Iris pigment epithelial cell (primary cell): Measurements from ENCODE around the gene RGS5.

Source experiments
- DNase-seq: peaks from one replicate; pipeline ENCODE4 v3.0.0-alpha.2; 2011; ENCODE audit warnings: low read depth

RGS5 gene

GRCh38 chr1:163182330-163182949 lies 20.3 kb downstream of the RGS5 start:
- no peak for DNase-seq

DNA sequence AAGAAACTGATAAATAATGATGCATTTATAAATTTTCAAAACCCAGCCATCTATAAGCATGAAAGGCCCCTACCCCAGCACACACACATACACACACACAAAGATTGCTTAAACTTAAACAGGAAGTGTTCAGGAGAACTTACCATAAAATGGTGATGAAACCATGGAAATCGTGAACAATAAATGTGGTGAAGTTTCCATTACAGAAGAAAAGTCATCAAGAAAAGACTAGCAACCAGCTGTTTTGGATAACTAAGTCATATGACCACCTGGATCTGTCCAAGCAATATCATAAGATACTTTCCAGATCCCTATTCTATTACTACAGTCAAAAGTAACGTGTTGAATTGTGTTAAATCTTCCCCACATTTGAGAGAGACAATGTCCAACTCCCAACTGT lies 24.1 kb downstream of the RGS5 start:
- no peak for DNase-seq

- no peak for DNase-seq
These were observed 25.9 kb downstream of the RGS5 start for GRCh38 chr1:163176797-163177196.

DNA sequence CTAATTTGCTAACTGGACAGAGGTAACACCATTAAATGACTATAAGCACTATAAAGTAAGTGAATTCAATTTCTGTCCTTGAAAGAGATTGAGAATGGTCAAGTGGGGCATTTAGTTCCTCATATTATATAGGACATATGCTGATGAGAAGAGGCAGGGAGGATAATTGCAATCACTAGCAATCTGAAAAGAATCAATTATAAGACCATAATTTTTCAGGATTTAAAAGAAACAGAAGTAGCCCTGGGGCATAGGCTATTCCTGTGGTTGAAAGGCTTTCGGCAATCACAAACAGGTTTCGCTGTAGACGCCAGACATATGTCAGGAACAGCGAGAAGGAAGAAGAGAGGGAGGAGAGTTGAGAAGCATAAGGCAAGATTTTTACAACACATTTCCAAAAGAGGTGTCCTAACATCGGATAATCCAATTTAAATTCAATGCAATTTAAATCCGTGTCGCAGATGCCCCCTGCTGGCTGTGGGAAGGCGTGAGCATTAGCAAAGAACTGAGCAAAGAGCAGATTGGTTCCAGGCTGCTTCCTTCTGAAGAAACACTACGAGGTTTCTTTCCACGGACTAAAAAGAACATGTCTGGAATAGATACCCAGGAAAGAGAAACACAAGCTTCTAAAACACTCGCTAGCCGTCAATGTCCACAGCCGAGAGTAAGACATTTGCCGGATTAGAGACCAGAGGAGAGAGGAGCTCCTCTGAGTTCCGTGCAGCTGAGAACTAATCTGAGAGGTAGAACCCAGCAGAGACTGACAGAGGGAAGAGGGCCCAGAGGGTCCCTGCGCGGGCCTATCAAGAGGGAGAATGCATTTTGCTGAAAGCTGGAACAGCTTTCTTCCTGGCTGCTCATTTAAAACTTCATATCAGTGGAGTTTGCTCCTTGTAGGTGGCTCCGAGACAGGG lies 27.9 kb downstream of the RGS5 start:
- peak; percentile 75 for DNase-seq

GRCh38 chr1:163173121-163173520 lies 29.6 kb downstream of the RGS5 start:
- no peak for DNase-seq

DNA sequence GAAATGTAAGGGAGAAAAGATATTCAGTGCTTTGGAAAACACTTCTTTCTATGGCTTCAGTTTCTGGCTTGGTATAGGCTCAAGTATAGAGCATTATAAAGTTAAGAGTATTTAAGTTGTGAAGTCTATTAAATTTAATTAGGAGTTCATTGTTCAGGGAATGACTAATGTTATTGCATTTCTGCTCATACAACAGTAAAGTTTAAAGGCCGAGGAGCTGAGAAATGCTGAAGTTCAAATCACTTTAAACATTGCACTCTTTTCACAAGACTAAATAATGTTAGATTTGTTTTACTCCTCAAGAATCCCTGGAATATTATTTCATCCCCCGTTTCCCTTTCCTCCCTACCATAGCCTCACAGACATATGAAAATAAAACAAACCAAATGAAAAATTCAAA lies 30.1 kb downstream of the RGS5 start:
- no peak for DNase-seq

DNA sequence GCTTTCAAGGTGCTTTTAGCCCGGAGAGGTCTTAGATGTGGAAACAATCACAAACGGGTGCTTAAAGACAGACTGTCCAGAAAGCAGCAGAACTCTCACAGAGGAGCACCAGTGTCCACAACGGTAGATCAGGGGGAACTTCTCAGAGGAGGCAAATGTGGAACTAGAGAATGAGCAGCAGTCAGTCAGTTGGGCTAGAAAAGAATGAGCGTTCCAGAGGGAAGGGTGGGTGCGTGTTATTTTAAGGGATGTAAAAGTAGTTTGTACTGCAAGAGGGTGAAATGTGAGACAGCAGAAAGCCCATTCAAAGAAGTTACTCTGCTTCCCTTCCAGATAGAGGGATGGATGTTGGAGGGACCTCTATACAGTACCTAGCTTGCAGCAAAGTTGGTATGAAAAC lies 30.9 kb downstream of the RGS5 start:
- peak; percentile 45 for DNase-seq

DNA sequence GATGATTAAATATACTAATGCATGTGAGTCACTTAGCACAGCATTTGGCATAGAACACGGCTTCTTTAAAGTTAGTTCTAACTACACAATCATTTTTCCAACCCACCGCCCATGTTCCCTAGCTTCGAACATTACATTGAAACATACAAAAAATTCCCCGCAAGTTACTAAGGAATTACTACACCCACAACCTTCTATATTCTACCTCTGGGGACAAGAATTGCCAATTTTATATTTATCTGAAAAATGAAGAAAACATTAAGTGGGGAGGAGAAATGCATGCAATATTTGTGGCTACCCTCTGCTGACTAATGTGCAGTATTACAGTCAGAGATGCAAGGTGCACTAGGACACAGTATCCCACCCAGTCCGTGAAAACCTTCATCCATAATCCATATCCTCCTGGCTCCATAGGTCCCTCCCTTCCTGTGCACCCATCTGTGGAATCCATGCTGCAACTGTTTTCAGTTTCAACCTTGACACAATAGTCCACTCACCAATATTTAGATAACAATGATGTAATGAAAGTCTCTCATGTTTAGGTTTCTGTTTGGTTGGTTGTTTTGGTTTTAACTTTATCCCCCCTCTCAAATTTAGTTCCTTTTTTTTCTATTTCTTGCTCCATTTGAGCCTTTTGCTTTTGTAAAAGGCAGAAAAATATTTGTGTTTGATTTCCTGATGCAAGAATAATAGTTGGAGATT lies 31.6 kb downstream of the RGS5 start:
- DNase-seq, result peak; percentile 66

DNA sequence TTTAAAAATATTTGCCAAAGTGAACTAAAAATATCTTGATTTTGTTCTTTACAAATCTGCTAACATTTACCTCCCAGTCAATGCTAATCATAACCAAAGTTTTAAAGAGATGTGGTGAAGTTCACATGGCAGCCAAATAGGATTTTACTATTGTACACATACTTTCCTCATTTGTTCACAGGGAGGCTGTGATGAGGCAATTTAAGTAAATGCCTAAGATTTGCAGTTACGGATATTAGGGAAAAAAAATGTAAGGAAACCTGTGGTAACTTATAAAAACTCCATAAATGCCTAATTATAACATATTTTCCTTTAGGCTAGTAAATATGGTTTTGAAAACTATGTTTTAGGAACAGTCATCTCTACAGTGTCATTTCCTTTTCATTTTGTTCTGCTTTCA lies 32.4 kb downstream of the RGS5 start:
- peak; percentile 67 for DNase-seq

GRCh38 chr1:163169553-163169952 lies 33.2 kb downstream of the RGS5 start:
- DNase-seq, result no peak

GRCh38 chr1:163168053-163168452 lies 34.7 kb downstream of the RGS5 start:
- peak; percentile 98 for DNase-seq

- DNase-seq, result peak; percentile 42
These were observed 35.7 kb downstream of the RGS5 start for GRCh38 chr1:163166886-163167555.

DNA sequence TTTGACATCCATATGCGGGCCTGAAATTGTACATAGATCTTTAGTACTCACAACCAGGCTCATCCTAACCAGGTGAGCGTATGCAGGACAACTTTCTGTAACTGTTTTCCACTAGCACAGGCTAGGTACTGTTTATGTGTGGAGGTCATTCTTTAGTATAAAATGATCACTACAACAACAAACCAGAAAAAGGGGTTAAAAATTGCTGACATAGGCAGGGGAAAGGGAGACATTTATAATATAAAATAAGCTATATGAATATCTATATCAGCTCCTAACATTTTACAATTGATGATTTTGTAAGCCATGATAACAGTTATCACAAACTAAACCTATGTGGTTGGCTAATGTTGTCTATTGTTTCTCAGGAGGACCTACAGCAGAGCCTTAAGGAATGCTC lies 37.6 kb downstream of the RGS5 start:
- no peak for DNase-seq

GRCh38 chr1:163163881-163164582 lies 38.7 kb downstream of the RGS5 start:
- peak; percentile 92 for DNase-seq

GRCh38 chr1:163163163-163163562 lies 39.6 kb downstream of the RGS5 start:
- DNase-seq, result no peak

DNA sequence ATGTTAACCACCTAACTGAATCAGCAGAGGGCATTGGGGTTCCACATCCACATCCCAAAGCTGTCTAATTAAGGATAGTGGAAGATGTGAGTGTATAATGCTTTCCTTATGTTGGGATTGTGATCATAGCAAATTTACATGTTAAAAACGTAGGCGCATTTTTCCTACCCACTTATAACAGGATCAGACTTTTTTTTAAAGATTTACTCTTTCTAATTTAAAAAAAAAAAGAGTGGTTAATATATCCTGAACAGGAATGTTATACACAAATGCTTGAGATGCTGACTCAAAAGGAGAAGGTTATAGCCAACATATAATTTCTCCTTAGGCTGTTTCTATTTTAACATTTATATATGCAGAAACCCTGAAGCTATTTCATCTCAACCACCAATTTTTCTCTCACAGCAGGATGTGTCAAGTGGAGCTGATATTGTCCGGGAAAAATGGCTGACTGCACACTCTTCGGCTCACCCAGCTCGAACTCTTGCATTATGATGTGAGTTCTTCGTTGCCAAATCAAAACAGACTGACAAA lies 40.3 kb downstream of the RGS5 start:
- DNase-seq, result peak; percentile 43

GRCh38 chr1:163161841-163162240 lies 40.9 kb downstream of the RGS5 start:
- DNase-seq, result no peak

GRCh38 chr1:163161337-163161736 lies 41.4 kb downstream of the RGS5 start:
- no peak for DNase-seq

GRCh38 chr1:163155606-163156005 lies 47.1 kb downstream of the RGS5 start:
- DNase-seq, result no peak

- no peak for DNase-seq
These were observed 53.8 kb downstream of the RGS5 start for GRCh38 chr1:163148911-163149310.

DNA sequence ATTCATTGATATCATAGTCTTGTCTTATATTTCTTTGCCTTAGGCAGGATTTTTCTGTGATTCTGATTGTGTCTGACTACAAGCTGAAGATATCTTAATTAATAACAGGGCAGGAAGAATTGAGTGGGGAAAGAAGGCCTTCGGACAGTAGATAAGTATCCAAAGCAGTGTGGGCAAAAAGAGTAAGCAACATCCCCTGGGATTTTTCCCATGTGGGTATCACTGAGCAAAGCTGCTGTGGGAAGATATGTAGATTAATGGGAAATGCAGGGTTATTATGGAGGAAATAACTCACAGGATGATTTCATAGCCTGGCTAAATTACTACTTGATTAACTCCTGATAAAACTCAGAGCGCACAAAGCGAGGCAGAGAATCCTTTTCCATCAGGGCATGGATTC lies 55.7 kb downstream of the RGS5 start:
- DNase-seq, result no peak
